ENCODE data around the gene TDRD9.

DNA sequence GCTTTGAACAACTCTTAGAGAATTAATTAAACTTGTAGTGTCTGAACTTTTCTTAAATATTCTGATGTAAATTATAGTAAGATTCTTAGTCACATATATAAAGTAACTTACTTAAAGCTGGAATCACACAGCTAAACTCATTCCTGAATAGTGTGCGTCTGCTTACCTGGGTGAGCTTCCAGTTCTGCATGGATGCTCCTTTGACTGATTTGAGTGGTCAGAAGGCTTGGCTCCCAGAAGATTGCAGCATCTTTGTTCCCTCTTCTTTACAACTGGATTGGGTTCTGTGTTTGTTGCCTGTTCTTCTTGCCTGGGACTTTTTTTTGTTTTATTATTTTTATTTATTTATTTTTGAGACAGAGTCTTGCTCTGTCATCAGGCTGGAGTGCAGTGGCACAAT lies 90.8 kb downstream of the TDRD9 start:
- TF ChIP-seq, protein P1, sequence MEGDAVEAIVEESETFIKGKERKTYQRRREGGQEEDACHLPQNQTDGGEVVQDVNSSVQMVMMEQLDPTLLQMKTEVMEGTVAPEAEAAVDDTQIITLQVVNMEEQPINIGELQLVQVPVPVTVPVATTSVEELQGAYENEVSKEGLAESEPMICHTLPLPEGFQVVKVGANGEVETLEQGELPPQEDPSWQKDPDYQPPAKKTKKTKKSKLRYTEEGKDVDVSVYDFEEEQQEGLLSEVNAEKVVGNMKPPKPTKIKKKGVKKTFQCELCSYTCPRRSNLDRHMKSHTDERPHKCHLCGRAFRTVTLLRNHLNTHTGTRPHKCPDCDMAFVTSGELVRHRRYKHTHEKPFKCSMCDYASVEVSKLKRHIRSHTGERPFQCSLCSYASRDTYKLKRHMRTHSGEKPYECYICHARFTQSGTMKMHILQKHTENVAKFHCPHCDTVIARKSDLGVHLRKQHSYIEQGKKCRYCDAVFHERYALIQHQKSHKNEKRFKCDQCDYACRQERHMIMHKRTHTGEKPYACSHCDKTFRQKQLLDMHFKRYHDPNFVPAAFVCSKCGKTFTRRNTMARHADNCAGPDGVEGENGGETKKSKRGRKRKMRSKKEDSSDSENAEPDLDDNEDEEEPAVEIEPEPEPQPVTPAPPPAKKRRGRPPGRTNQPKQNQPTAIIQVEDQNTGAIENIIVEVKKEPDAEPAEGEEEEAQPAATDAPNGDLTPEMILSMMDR (IDR thresholded peaks at IDR 0.05 in 4 of 5, conservative IDR thresholded peaks at IDR 0.05 in 1 of 5) = no peak
- TF ChIP-seq POLR2A (IDR thresholded peaks at IDR 0.05) = no peak
